ENCODE data around the gene ZMYM1.

- TF ChIP-seq CTCF (IDR thresholded peaks at IDR 0.05; ENCODE audit: insufficient read depth, low read length, poor library complexity, severe bottlenecking) (no peak), EZH2phosphoT487 (conservative IDR thresholded peaks at IDR 0.05; ENCODE audit: low read length) (no peak)
These were observed 9.4 kb upstream of the ZMYM1 start for GRCh38 chr1:35069746-35070145.

Measured in SU-DHL-6 (cell line).